GM12874 (cell line): Measurements from ENCODE around the gene ZDHHC14.

Experiments used
- CTCF ChIP-seq: IDR thresholded peaks from 2 replicates; pipeline ENCODE4 v1.5.1; 2011; ENCODE audit warnings: low read depth, mild to moderate bottlenecking, control low read depth, low read length, moderate library complexity; ENCODE audit not compliant: insufficient read depth

ZDHHC14 gene

DNA sequence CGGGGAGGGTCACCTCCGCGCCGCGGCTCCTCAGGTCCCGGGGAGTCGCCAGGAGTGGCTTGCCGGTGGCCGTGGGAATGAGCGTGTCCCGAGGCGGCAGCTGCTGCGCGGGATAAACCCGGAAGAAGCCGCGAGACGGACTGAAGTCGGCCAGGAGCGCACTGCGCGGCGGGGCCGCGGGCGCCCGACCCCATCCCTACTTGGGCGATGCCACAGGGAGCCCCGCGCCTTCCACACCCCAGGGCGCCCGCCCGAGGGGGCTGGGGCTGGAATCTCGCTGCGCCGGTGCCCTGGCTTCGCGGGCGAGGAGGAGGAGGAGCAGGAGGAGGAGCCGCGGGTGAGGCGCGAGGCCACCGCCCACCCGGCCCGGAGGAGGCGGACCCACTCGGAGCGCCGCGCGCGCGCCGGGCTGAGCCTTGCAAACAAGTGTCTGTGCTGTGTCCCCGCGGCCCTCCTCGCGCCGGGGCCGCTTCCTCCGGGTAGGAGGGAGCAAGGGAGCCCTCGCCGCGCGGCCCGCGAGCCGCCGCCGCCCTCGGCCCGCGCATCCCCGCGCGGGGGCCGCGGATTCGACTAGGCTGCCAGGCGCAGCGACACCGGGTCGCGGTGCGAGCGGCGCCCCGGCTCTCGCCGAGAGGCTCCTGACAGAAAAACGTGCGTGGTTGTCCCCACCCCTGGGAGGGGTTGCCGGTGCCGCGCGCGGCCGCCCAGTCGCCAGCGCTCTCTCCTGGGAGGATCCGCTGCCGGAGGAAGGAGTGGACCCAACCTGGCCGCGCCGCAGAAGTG, at the start of gene ZDHHC14:
TSS of gene ZDHHC14 (plus strand) at position 412 of the 783 bp plus-strand sequence.
- no peak for TF ChIP-seq CTCF

DNA sequence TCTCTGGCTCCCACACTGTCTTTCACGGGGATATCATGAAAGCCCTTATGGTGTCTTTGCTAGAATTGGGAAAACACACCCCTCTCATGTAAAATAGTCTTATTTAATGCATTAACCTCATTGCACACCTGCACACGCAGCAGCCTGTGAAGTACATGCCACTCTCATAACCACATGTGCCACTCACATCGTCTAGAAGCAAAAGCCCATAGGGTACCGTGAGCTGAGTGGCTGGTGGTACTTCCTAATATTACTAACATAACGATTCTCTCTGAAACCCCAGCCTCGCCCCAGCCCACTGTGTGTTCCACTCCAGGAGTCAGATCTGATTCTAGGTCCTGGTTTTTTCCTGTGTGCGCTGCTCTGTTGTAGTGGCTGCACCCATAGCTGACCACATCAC, 48.2 kb upstream of the ZDHHC14 start:
- no peak for TF ChIP-seq CTCF

- no peak for TF ChIP-seq CTCF
Measured at GRCh38 chr6:157333537-157333936, 47.5 kb upstream of the ZDHHC14 start.

- TF ChIP-seq CTCF, result no peak
Measured at GRCh38 chr6:157333956-157334355, 47.0 kb upstream of the ZDHHC14 start.

GRCh38 chr6:157335829-157336228, 45.2 kb upstream of the ZDHHC14 start:
- no peak for TF ChIP-seq CTCF

GRCh38 chr6:157337751-157338150, 43.2 kb upstream of the ZDHHC14 start:
- no peak for TF ChIP-seq CTCF

- TF ChIP-seq CTCF, result no peak
Measured at GRCh38 chr6:157339432-157339831, 41.6 kb upstream of the ZDHHC14 start.

GRCh38 chr6:157343732-157344131, 37.3 kb upstream of the ZDHHC14 start:
- no peak for TF ChIP-seq CTCF
